H4 (cell line): ENCODE data around the gene RCAN1. TPM values are rescaled to one million over a fixed set of nuclear protein-coding genes. Genes with fewer than 3 reads are reported as not detected.

ENCODE experiments used
- total RNA-seq: library from RNA; depleted of rRNA; stranded (reverse); fragments of >200 nt; shearing (Covaris generic); gene quantifications from 2 replicates; pipeline ENCODE4 v1.2.3, GENCODE V29; 2014; rRNA removed

The RCAN1 gene
- total RNA-seq, 1 experiment from 2014 or later, result 52.2 TPM

Other genes with a start within 250 kb of the RCAN1 start
- gene SMIM11, start 239.6 kb downstream of the RCAN1 start, total RNA-seq, result 25.5 and 33.3 TPM in 2 replicates
- 0.31 TPM in 1 of 2 replicates, not detected in the other for gene SMIM34, start 191.2 kb downstream of the RCAN1 start, total RNA-seq
- gene KCNE1, start 102.9 kb downstream of the RCAN1 start, total RNA-seq, result not detected in 2 replicates
- not detected in 2 replicates for gene CLIC6, start 53.9 kb upstream of the RCAN1 start, total RNA-seq